A673 (cell line): ENCODE measurements around the gene BTBD19. TPM values are rescaled to one million over a fixed set of nuclear protein-coding genes. Genes with fewer than 3 reads are reported as not detected.

ENCODE experiments used
- BruUV-seq: library from RNA; stranded (reverse); fragments of 400-500 nt; replicated peaks from 2 replicates; lab custom pipeline; 2021; lab: Mats Ljungman, UMichigan
- CTCF ChIA-PET: fragments of 300-600 bp; sonication (Branson Sonifier 250); formaldehyde crosslinking; loops from one replicate; lab custom pipeline; 2022; ENCODE audit warnings: antibody characterized with exemption; lab: Charles Lee
- POLR2A ChIA-PET: fragments of 300-600 bp; sonication (Branson Sonifier 250); formaldehyde crosslinking; loops from one replicate; lab custom pipeline; 2022; ENCODE audit warnings: antibody characterized with exemption; ENCODE audit not compliant: low non-redundant PET; lab: Charles Lee
- DNase-seq: peaks from one replicate; pipeline ENCODE4 v3.0.0-alpha.2; 2015; ENCODE audit warnings: low spot score
- H3K27ac ChIP-seq: fragments of 200-600 bp; sonication (generic); 2 replicates; pipeline ENCODE4 v1.5.1; 2016; ENCODE audit warnings: mixed run types, low read depth, mild to moderate bottlenecking, mixed read lengths, antibody characterized with exemption, low read length; ENCODE audit not compliant: poor library complexity, severe bottlenecking
- H3K27me3 ChIP-seq: fragments of 200-600 bp; sonication (generic); replicated peaks from 2 replicates; pipeline ENCODE4 v1.6.1; 2017; ENCODE audit warnings: mixed run types, low read depth, mild to moderate bottlenecking, mixed read lengths, antibody characterized with exemption, low read length; ENCODE audit not compliant: insufficient read depth, poor library complexity
- H3K36me3 ChIP-seq: fragments of 200-600 bp; sonication (generic); 2 replicates; pipeline ENCODE4 v1.6.1; 2016; ENCODE audit warnings: mixed run types, mild to moderate bottlenecking, mixed read lengths, antibody characterized with exemption, low read length; ENCODE audit not compliant: insufficient read depth, poor library complexity, severe bottlenecking
- H3K4me1 ChIP-seq: fragments of 200-600 bp; sonication (generic); 2 replicates; pipeline ENCODE4 v1.6.1; 2017; ENCODE audit warnings: mixed run types, mild to moderate bottlenecking, mixed read lengths, antibody characterized with exemption, low read length; ENCODE audit not compliant: insufficient read depth, poor library complexity, severe bottlenecking
- H3K4me3 ChIP-seq: fragments of 200-600 bp; sonication (generic); 2 replicates; pipeline ENCODE4 v1.5.1; 2016; ENCODE audit warnings: low read depth, mixed run types, mild to moderate bottlenecking, mixed read lengths, low read length; ENCODE audit not compliant: poor library complexity, severe bottlenecking
- H3K9me3 ChIP-seq: fragments of 200-600 bp; sonication (generic); 2 replicates; pipeline ENCODE4 v1.6.1; 2016; ENCODE audit warnings: mixed run types, low read depth, mild to moderate bottlenecking, mixed read lengths, antibody characterized with exemption, low read length; ENCODE audit not compliant: poor library complexity, severe bottlenecking
- EZH2 ChIP-seq: fragments of 200-600 bp; sonication (generic); IDR thresholded peaks from 2 replicates; pipeline ENCODE4 v1.6.1; 2017; ENCODE audit warnings: borderline replicate concordance, low read depth, mild to moderate bottlenecking, mixed read lengths, antibody characterized with exemption, low read length; ENCODE audit not compliant: poor library complexity, severe bottlenecking
- intact Hi-C: fragments of 100-400 bp; cut with micrococcal nuclease; formaldehyde crosslinking; loops from one replicate; pipeline ENCODE4 v1.10.0; 2022; ENCODE audit not compliant: unreplicated experiment
- total RNA-seq: library from RNA; stranded (reverse); gene quantifications from 2 replicates; pipeline ENCODE4 v1.2.3, GENCODE V29; 2021
- TF ChIP-seq, protein P1 (sequence below): fragments of 300-800, 200-600 bp; sonication (generic); conservative IDR thresholded peaks from 2 replicates; pipeline ENCODE4 v1.5.1; 2017; ENCODE audit warnings: low read depth, mild to moderate bottlenecking, antibody characterized with exemption, low read length, moderate library complexity, mixed read lengths

BTBD19 gene
- total RNA-seq, 1 experiment from 2014 or later = 10.3 TPM

GRCh38 chr1:44775078-44775929 is 33.0 kb upstream of the BTBD19 start, which contains the start of gene RPS8:
Gene RPS8 (plus strand): TSS chr1:44775540. CDS start chr1:44775597, 57 bp downstream.
- Histone ChIP-seq H3K27ac (peak within 1 kb of the TSS; percentile 94), H3K36me3 (peaks cover 46% of the 10 kb centered on the region), H3K4me3 (peak within 1 kb of the TSS; percentile 90), H3K27me3 (no peaks in the 10 kb centered on the region), H3K4me1 (peaks cover 7% of the 10 kb centered on the region), H3K9me3 (no peaks in the 10 kb centered on the region)
- POLR2A ChIA-PET = interaction anchor here (0.6 to 1.0 kb wide), 6 partner anchors 9 to 526 kb away, joined by 3 to 12 read pairs (median 3); partner anchors contain the start of gene UROD
- DNase-seq = peak; percentile 97
- BruUV-seq = no TSS peak
- CTCF ChIA-PET = no interaction called here
- intact Hi-C loops = loop anchor here (5.0 kb wide), 1 partner anchor 33 kb away; no protein-coding TSS in a partner anchor
- TF ChIP-seq, protein P1, sequence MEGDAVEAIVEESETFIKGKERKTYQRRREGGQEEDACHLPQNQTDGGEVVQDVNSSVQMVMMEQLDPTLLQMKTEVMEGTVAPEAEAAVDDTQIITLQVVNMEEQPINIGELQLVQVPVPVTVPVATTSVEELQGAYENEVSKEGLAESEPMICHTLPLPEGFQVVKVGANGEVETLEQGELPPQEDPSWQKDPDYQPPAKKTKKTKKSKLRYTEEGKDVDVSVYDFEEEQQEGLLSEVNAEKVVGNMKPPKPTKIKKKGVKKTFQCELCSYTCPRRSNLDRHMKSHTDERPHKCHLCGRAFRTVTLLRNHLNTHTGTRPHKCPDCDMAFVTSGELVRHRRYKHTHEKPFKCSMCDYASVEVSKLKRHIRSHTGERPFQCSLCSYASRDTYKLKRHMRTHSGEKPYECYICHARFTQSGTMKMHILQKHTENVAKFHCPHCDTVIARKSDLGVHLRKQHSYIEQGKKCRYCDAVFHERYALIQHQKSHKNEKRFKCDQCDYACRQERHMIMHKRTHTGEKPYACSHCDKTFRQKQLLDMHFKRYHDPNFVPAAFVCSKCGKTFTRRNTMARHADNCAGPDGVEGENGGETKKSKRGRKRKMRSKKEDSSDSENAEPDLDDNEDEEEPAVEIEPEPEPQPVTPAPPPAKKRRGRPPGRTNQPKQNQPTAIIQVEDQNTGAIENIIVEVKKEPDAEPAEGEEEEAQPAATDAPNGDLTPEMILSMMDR = no peak
- TF ChIP-seq EZH2 = no peak

DNA sequence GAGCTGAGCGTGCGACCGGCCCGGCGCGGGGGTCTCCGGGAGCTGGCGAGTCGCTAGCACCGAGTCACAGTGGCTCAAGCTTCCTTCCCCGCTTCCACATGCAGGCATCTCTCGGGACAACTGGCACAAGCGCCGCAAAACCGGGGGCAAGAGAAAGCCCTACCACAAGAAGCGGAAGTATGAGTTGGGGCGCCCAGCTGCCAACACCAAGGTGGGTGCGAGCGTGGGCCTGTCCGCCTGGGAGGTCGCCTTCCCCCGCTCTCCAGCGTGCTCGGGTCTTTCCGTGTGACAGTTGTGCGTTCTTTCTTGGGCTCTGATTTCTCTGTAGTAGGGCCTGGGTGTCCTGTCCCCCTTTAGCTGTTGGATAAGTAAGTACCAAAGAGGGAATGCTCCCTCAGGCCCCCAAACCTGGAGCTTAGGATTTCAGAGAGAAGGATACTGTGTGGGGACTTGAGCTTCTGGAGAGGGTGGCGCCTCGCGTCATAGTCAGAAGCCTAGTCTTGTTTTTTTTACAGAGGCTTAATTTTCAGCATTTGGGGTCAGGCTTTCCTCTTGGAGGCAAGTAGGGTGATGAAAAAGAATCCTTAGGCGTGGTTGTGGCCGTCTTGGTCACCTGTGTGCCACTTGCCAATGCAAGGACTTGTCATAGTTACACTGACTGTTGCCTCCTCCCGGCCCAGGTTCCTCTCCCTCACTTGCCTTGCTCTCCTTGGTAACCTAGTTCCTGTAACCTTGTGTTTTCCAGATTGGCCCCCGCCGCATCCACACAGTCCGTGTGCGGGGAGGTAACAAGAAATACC is 32.2 kb upstream of the BTBD19 start:
- TSS peak; percentile 47 for BruUV-seq
- H3K36me3 ChIP-seq = peaks cover 54% of the 10 kb centered on the region
- intact Hi-C loops = loop anchor here (2.0 to 5.0 kb wide), 2 partner anchors 34 to 61 kb away; no protein-coding TSS in a partner anchor
- H3K27ac ChIP-seq = peak overlapping the region; percentile 94
- TF ChIP-seq EZH2 = no peak
- TF ChIP-seq, protein P1 = no peak
- H3K4me3 ChIP-seq = peak overlapping the region; percentile 90
- H3K4me1 ChIP-seq = peaks cover 7% of the 10 kb centered on the region
- ChIA-PET POLR2A (interaction anchor here (1.0 kb wide), 1 partner anchor 46 kb away, joined by 3 read pairs; no protein-coding TSS in a partner anchor), CTCF (no interaction called here)
- H3K9me3 ChIP-seq = no peaks in the 10 kb centered on the region
- no peak for DNase-seq
- no peaks in the 10 kb centered on the region for H3K27me3 ChIP-seq

DNA sequence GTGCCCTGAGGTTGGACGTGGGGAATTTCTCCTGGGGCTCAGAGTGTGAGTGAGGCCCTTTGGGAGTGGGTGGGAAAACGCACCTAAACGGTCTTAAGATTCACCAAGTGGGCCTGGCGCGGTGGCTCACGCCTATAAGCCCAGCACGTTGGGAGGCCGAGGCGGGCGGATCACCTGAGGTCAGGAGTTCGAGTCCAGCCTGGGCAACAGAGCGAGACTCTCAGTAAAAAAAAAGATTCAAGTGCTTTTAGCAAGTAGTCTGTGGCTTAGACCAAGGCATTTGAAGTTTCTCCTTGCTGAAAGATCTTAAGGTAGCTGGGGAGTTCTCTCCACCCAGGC is 31.6 kb upstream of the BTBD19 start:
- Histone ChIP-seq H3K9me3 (no peaks in the 10 kb centered on the region), H3K4me3 (peak overlapping the region; percentile 90), H3K27me3 (no peaks in the 10 kb centered on the region), H3K27ac (peak overlapping the region; percentile 94), H3K4me1 (peaks cover 7% of the 10 kb centered on the region), H3K36me3 (peaks cover 60% of the 10 kb centered on the region)
- no TSS peak for BruUV-seq
- ChIA-PET CTCF (no interaction called here), POLR2A (no interaction called here)
- TF ChIP-seq EZH2 = no peak
- TF ChIP-seq, protein P1 = no peak
- DNase-seq = no peak
- intact Hi-C loops = loop anchor here (2.0 to 5.0 kb wide), 2 partner anchors 34 to 62 kb away; no protein-coding TSS in a partner anchor
